GM23338 (cell line): ENCODE measurements around the gene STX16. TPM values are rescaled to one million over a fixed set of nuclear protein-coding genes. Genes with fewer than 3 reads are reported as not detected.

Experiments used
- ATAC-seq: fragments of 200-7000 bp; cut with Tn5 transposase; 3 replicates; pipeline ENCODE4 v1.9.1; 2020
- DNase-seq: peaks from one replicate; pipeline ENCODE4 v3.0.0-alpha.2; 2015; ENCODE audit warnings: low spot score
- H2AFZ ChIP-seq: fragments of 200-600 bp; sonication (generic); 2 replicates; pipeline ENCODE4 v1.8.0; 2016; ENCODE audit warnings: antibody characterized with exemption, mild to moderate bottlenecking, moderate library complexity
- H3F3A ChIP-seq: fragments of 200-600 bp; sonication (generic); replicated peaks from 2 replicates; pipeline ENCODE4 v1.8.0; 2017; ENCODE audit warnings: antibody characterized with exemption, mixed run types, low read depth
- H3K27ac ChIP-seq: fragments of 200-600 bp; sonication (generic); 2 replicates; pipeline ENCODE4 v1.6.1; 2016; ENCODE audit warnings: low read depth
- H3K27me3 ChIP-seq: fragments of 200-600 bp; sonication (generic); 2 replicates; pipeline ENCODE4 v1.8.0; 2016; ENCODE audit warnings: mild to moderate bottlenecking, mixed run types, moderate library complexity; ENCODE audit not compliant: insufficient read depth
- H3K36me3 ChIP-seq: fragments of 200-600 bp; sonication (generic); 2 replicates; pipeline ENCODE4 v1.8.0; 2016; ENCODE audit warnings: mild to moderate bottlenecking; ENCODE audit not compliant: insufficient read depth
- H3K4me1 ChIP-seq: fragments of 200-600 bp; sonication (generic); 2 replicates; pipeline ENCODE4 v1.8.0; 2016; ENCODE audit warnings: mild to moderate bottlenecking, moderate library complexity; ENCODE audit not compliant: insufficient read depth
- H3K4me2 ChIP-seq: fragments of 200-600 bp; sonication (generic); 2 replicates; pipeline ENCODE4 v1.7.1; 2017; ENCODE audit warnings: mixed run types
- H3K4me3 ChIP-seq: fragments of 200-600 bp; sonication (generic); 2 replicates; pipeline ENCODE4 v1.6.1; 2016; ENCODE audit warnings: mixed run types
- H3K79me2 ChIP-seq: fragments of 200-600 bp; sonication (generic); replicated peaks from 2 replicates; pipeline ENCODE4 v1.8.0; 2017; ENCODE audit warnings: mild to moderate bottlenecking; ENCODE audit not compliant: insufficient read depth
- H3K9me2 ChIP-seq: fragments of 200-600 bp; sonication (generic); 2 replicates; pipeline ENCODE4 v1.8.0; 2017; ENCODE audit not compliant: insufficient read depth
- H4K20me1 ChIP-seq: fragments of 200-600 bp; sonication (generic); replicated peaks from 2 replicates; pipeline ENCODE4 v1.8.0; 2017; ENCODE audit warnings: mild to moderate bottlenecking; ENCODE audit not compliant: insufficient read depth
- H3K27ac Mint-ChIP-seq: 2 replicates; pipeline ENCODE4 v1.8.0; 2020; ENCODE audit warnings: inconsistent platforms, mild to moderate bottlenecking, moderate library complexity, mixed read lengths
- H3K27me3 Mint-ChIP-seq: 3 replicates; pipeline ENCODE4 v1.8.0; 2022; ENCODE audit warnings: low read depth, mild to moderate bottlenecking, moderate library complexity, mixed read lengths, inconsistent platforms; ENCODE audit not compliant: insufficient read depth, poor library complexity
- H3K36me3 Mint-ChIP-seq: 3 replicates; pipeline ENCODE4 v1.8.0; 2021; ENCODE audit warnings: low read depth, mild to moderate bottlenecking, inconsistent platforms, moderate library complexity, mixed read lengths
- H3K4me1 Mint-ChIP-seq: 3 replicates; pipeline ENCODE4 v1.8.0; 2020; ENCODE audit warnings: mild to moderate bottlenecking, inconsistent platforms, mixed read lengths
- H3K4me3 Mint-ChIP-seq: 3 replicates; pipeline ENCODE4 v1.8.0; 2021; ENCODE audit warnings: moderate library complexity, mild to moderate bottlenecking, inconsistent platforms, mixed read lengths
- H3K9me3 Mint-ChIP-seq: 3 replicates; pipeline ENCODE4 v1.8.0; 2020; ENCODE audit warnings: moderate library complexity, mild to moderate bottlenecking, inconsistent platforms, mixed read lengths
- CREB1 ChIP-seq: fragments of 250-450 bp; sonication (Bioruptor Pico); IDR thresholded peaks from 2 replicates; pipeline ENCODE4 v1.5.0; 2020; ENCODE audit warnings: low read depth, mild to moderate bottlenecking, moderate library complexity
- CTCF ChIP-seq, 2 experiments: fragments of 200-600 bp in 1 of 2; sonication (generic) in 1 of 2; conservative IDR thresholded peaks; 2 replicates each; pipeline versions ENCODE4 v1.5.1 to v1.6.1; 2016 to 2017; ENCODE audit warnings: antibody characterized with exemption in 2 of 2, low read depth in 2 of 2, mild to moderate bottlenecking in 2 of 2, moderate library complexity in 1 of 2
- ETS1 ChIP-seq: IDR thresholded peaks from 2 replicates; pipeline ENCODE4 v1.6.1; 2016; ENCODE audit warnings: antibody characterized with exemption
- EZH2 ChIP-seq: fragments of 200-600 bp; sonication (generic); IDR thresholded peaks from one replicate; pipeline ENCODE4 v1.8.0; 2017; ENCODE audit warnings: antibody characterized with exemption, mild to moderate bottlenecking, low read depth; ENCODE audit not compliant: unreplicated experiment
- EZH2phosphoT487 ChIP-seq: fragments of 200-600 bp; sonication (generic); IDR thresholded peaks from one replicate; pipeline ENCODE4 v1.8.1; 2018; ENCODE audit warnings: antibody characterized with exemption; ENCODE audit not compliant: unreplicated experiment
- JUNB ChIP-seq: IDR thresholded peaks from one replicate; pipeline ENCODE4 v1.6.1; 2016; ENCODE audit warnings: antibody characterized with exemption; ENCODE audit not compliant: unreplicated experiment
- NANOG ChIP-seq: IDR thresholded peaks from 2 replicates; pipeline ENCODE4 v1.6.1; 2016; ENCODE audit warnings: antibody characterized with exemption, borderline replicate concordance
- POLR2AphosphoS5 ChIP-seq: IDR thresholded peaks from 2 replicates; pipeline ENCODE4 v1.6.1; 2016; ENCODE audit warnings: antibody characterized with exemption, low read depth
- REST ChIP-seq: IDR thresholded peaks from one replicate; pipeline ENCODE4 v1.6.1; 2018; ENCODE audit warnings: antibody characterized with exemption; ENCODE audit not compliant: unreplicated experiment
- STAT1 ChIP-seq: IDR thresholded peaks from one replicate; pipeline ENCODE4 v1.6.1; 2016; ENCODE audit warnings: antibody characterized with exemption; ENCODE audit not compliant: unreplicated experiment
- ZNF114 ChIP-seq: fragments of 250-450 bp; sonication (Bioruptor Pico); IDR thresholded peaks from 2 replicates; pipeline ENCODE4 v1.5.0; 2020; ENCODE audit warnings: mild to moderate bottlenecking, moderate library complexity
- ZNF331 ChIP-seq: fragments of 250-450 bp; sonication (Bioruptor Pico); IDR thresholded peaks from 2 replicates; pipeline ENCODE4 v1.5.0; 2020; ENCODE audit warnings: low read depth, mild to moderate bottlenecking, moderate library complexity
- ZNF462 ChIP-seq: fragments of 250-450 bp; sonication (Bioruptor Pico); IDR thresholded peaks from 2 replicates; pipeline ENCODE4 v1.5.0; 2020; ENCODE audit warnings: mild to moderate bottlenecking, moderate library complexity
- polyA plus RNA-seq: library from polyadenylated mRNA; unstranded; fragments of >200 nt; fragmentation: Nextera tagmentation; extraction: Ambion mirVana; gene quantifications from 2 replicates; pipeline ENCODE4 v1.2.1, GENCODE V29; 2016
- total RNA-seq: library from RNA; depleted of rRNA; stranded (reverse); fragments of >200 nt; shearing (Covaris generic); gene quantifications from 2 replicates; pipeline ENCODE4 v1.2.3, GENCODE V29; 2014

STX16 gene
- total and polyA plus RNA-seq, 2 experiments from 2014 or later, result 31.2 to 70.5 TPM

GRCh38 chr20:58625585-58625984, 25.5 kb upstream of the STX16 start:
- Histone ChIP-seq H3K27ac (no peak overlapping the region), H3K27me3 (no peaks in the 10 kb centered on the region), H2AFZ (no peak overlapping the region), H3K4me1 (no peaks in the 10 kb centered on the region), H3K79me2 (no peaks in the 10 kb centered on the region), H3K4me2 (no peak overlapping the region), H3K4me3 (no peak overlapping the region), H3F3A (no peaks in the 10 kb centered on the region), H4K20me1 (no peaks in the 10 kb centered on the region), H3K36me3 (no peaks in the 10 kb centered on the region), H3K9me2 (peaks cover 10% of the 10 kb centered on the region; the same call in 1 of the 2 replicates)
- Mint-ChIP-seq H3K4me3 (no peak overlapping the region), H3K27me3 (peaks cover 10% of the 10 kb centered on the region), H3K27ac (no peak overlapping the region), H3K9me3 (peaks cover 5% of the 10 kb centered on the region), H3K4me1 (peaks cover 2% of the 10 kb centered on the region; the same call in 2 of the 3 replicates), H3K36me3 (peaks cover 10% of the 10 kb centered on the region; the same call in 2 of the 3 replicates)
- TF ChIP-seq EZH2phosphoT487 (no peak), POLR2AphosphoS5 (no peak), ETS1 (no peak), ZNF462 (CRISPR knock-in tag) (no peak), CREB1 (CRISPR knock-in tag) (no peak), ZNF114 (CRISPR knock-in tag) (no peak), ZNF331 (CRISPR knock-in tag) (no peak), CTCF (conservative IDR thresholded peaks at IDR 0.05; ENCODE audit: low read depth in 2 of 2) (no peak), EZH2 (no peak), JUNB (no peak), REST (no peak), STAT1 (no peak), NANOG (no peak)
- no peak for DNase-seq
- no peak for ATAC-seq
